Keratinocyte (primary cell): ENCODE results near the gene FHOD3. TPM values are rescaled to one million over a fixed set of nuclear protein-coding genes. Genes with fewer than 3 reads are reported as not detected.

Source experiments
- DNase-seq: peaks from one replicate; pipeline ENCODE4 v3.0.0-alpha.2; 2011; ENCODE audit warnings: low read depth, missing footprints, low spot score
- FAIRE-seq: peaks from 2 replicates; lab custom pipeline; 2011; peaks lifted over from hg19 to GRCh38; lab: Jason Lieb, UNC
- H2AFZ ChIP-seq: 2 replicates; pipeline ENCODE4 v1.6.0; 2012; ENCODE audit warnings: low read length, control low read depth, inconsistent platforms; ENCODE audit not compliant: control insufficient read depth
- H3K27ac ChIP-seq: 2 replicates; pipeline ENCODE4 v1.5.1; 2011; ENCODE audit warnings: low read length; ENCODE audit not compliant: control insufficient read depth, insufficient read depth
- H3K27me3 ChIP-seq: 3 replicates; pipeline ENCODE4 v1.6.0; 2011; ENCODE audit warnings: low read length; ENCODE audit not compliant: control insufficient read depth, insufficient read depth; ENCODE audit errors: extremely low read depth
- H3K36me3 ChIP-seq, 2 experiments: 2 replicates in 1 of 2; 3 replicates in 1 of 2; pipeline ENCODE4 v1.5.1; 2011; ENCODE audit warnings: low read length in 2 of 2, mild to moderate bottlenecking in 1 of 2; ENCODE audit not compliant: control insufficient read depth in 2 of 2, insufficient read depth in 2 of 2; ENCODE audit errors: extremely low read depth in 1 of 2
- H3K4me1 ChIP-seq: 3 replicates; pipeline ENCODE4 v1.5.1; 2011; ENCODE audit warnings: low read length; ENCODE audit not compliant: control insufficient read depth, insufficient read depth; ENCODE audit errors: extremely low read depth
- H3K4me2 ChIP-seq: 3 replicates; pipeline ENCODE4 v1.6.0; 2011; ENCODE audit warnings: low read depth, low read length; ENCODE audit not compliant: control insufficient read depth, insufficient read depth; ENCODE audit errors: extremely low read depth
- H3K4me3 ChIP-seq, 3 experiments: fragments of 200-600 bp in 1 of 3; sonication (generic) in 1 of 3; 2 replicates in 2 of 3; 3 replicates in 1 of 3; pipeline ENCODE4 v1.5.1; 2011 to 2016; ENCODE audit warnings: low read length in 3 of 3, mild to moderate bottlenecking in 3 of 3, control low read depth in 2 of 3, inconsistent platforms in 1 of 3, low read depth in 1 of 3, mixed read lengths in 1 of 3, mixed run types in 1 of 3, moderate library complexity in 1 of 3; ENCODE audit not compliant: control insufficient read depth in 2 of 3, insufficient read depth in 2 of 3; ENCODE audit errors: extremely low read depth in 1 of 3
- H3K79me2 ChIP-seq: 2 replicates; pipeline ENCODE4 v1.6.0; 2012; ENCODE audit warnings: low read length; ENCODE audit not compliant: control insufficient read depth, insufficient read depth
- H3K9ac ChIP-seq: 3 replicates; pipeline ENCODE4 v1.6.0; 2011; ENCODE audit warnings: low read length; ENCODE audit not compliant: control insufficient read depth, insufficient read depth; ENCODE audit errors: extremely low read depth
- H3K9me1 ChIP-seq: 3 replicates; pipeline ENCODE4 v1.6.0; 2011; ENCODE audit warnings: low read length; ENCODE audit not compliant: control insufficient read depth, insufficient read depth; ENCODE audit errors: extremely low read depth
- H3K9me3 ChIP-seq: 2 replicates; pipeline ENCODE4 v1.5.1; 2012; ENCODE audit warnings: low read depth, low read length; ENCODE audit not compliant: control insufficient read depth
- H4K20me1 ChIP-seq: 3 replicates; pipeline ENCODE4 v1.6.0; 2011; ENCODE audit warnings: low read length; ENCODE audit not compliant: control insufficient read depth, insufficient read depth; ENCODE audit errors: extremely low read depth
- CTCF ChIP-seq, 3 experiments: IDR thresholded peaks in 1 of 3; conservative IDR thresholded peaks in 1 of 3; optimal IDR thresholded peaks in 1 of 3; 2 replicates in 2 of 3; 3 replicates in 1 of 3; pipeline versions ENCODE3 to v1.5.1; 2011; ENCODE audit warnings: low read length in 3 of 3, mild to moderate bottlenecking in 3 of 3, moderate library complexity in 2 of 3, control low read depth in 1 of 3, inconsistent platforms in 1 of 3; ENCODE audit not compliant: insufficient read depth in 2 of 3; ENCODE audit errors: extremely low read depth in 1 of 3
- EZH2 ChIP-seq: IDR thresholded peaks from one replicate; pipeline ENCODE4 v1.6.1; 2012; ENCODE audit warnings: inconsistent platforms, mild to moderate bottlenecking, low read length, moderate library complexity
- dilution Hi-C: fragments of 300-500 bp; cut with MboI; formaldehyde crosslinking; loops from one replicate; pipeline ENCODE4 v1.7.0; 2020; ENCODE audit warnings: low sequenced_read_pairs; ENCODE audit not compliant: extremely low pct_ligation_motif_present
- polyA plus RNA-seq, 5 experiments: library from polyadenylated mRNA; depleted of rRNA in 3 of 5; stranded (reverse) in 3 of 5; stranded (forward) in 1 of 5; unstranded in 1 of 5; fragments of >200 nt; gene quantifications; 1 replicate in 1 of 5; 2 replicates in 3 of 5; 3 replicates in 1 of 5; pipeline versions ENCODE4 v1.2.1 to v1.2.3, GENCODE V29; 2011 to 2012; ENCODE audit warnings: missing spikeins in 2 of 5, low read depth in 1 of 5, low replicate concordance in 1 of 5

FHOD3 gene
- polyA plus RNA-seq, 1 donor (not counting 4 experiments of a cell fraction or from before 2014, with no cell fraction given) = 7.7 TPM

GRCh38 chr18:36275561-36275960 lies 22.0 kb upstream of the FHOD3 start:
- H3K4me3 ChIP-seq = no peak overlapping the region
- DNase-seq (no peak), FAIRE-seq (no peak)
- H3K79me2 ChIP-seq = no peaks in the 10 kb centered on the region
- no peak overlapping the region for H3K27ac ChIP-seq
- H3K4me1 ChIP-seq = no peaks in the 10 kb centered on the region
- H3K36me3 ChIP-seq = no peaks in the 10 kb centered on the region
- no peak overlapping the region for H3K4me2 ChIP-seq
- TF ChIP-seq CTCF (optimal IDR thresholded peaks at IDR 0.05 in 1 of 3, IDR thresholded peaks at IDR 0.05 in 1 of 3, conservative IDR thresholded peaks at IDR 0.05 in 1 of 3; ENCODE audit: extremely low read depth in 1 of 3, insufficient read depth in 2 of 3, low read length in 3 of 3) (no peak), EZH2 (no peak)
- no peaks in the 10 kb centered on the region for H4K20me1 ChIP-seq
- H2AFZ ChIP-seq = no peak overlapping the region
- peaks cover 5% of the 10 kb centered on the region for H3K27me3 ChIP-seq
- H3K9ac ChIP-seq = no peak overlapping the region
- H3K9me3 ChIP-seq = no peaks in the 10 kb centered on the region
- dilution Hi-C loops = no loop called here
- no peaks in the 10 kb centered on the region for H3K9me1 ChIP-seq

GRCh38 chr18:36279001-36279400 lies 18.5 kb upstream of the FHOD3 start:
- dilution Hi-C loops = no loop called here
- no peaks in the 10 kb centered on the region for H3K79me2 ChIP-seq

More at GRCh38 chr18:36279001-36279400, 18.5 kb upstream of the FHOD3 start:
- no peak overlapping the region for H3K9ac ChIP-seq
- H3K36me3 ChIP-seq = no peaks in the 10 kb centered on the region
- TF ChIP-seq EZH2 (no peak), CTCF (optimal IDR thresholded peaks at IDR 0.05 in 1 of 3, IDR thresholded peaks at IDR 0.05 in 1 of 3, conservative IDR thresholded peaks at IDR 0.05 in 1 of 3; ENCODE audit: extremely low read depth in 1 of 3, insufficient read depth in 2 of 3, low read length in 3 of 3) (no peak)
- H3K9me3 ChIP-seq = no peaks in the 10 kb centered on the region
- no peak for DNase-seq
- H3K27me3 ChIP-seq = peaks cover 14% of the 10 kb centered on the region
- no peaks in the 10 kb centered on the region for H3K9me1 ChIP-seq
- no peaks in the 10 kb centered on the region for H3K4me1 ChIP-seq
- H4K20me1 ChIP-seq = no peaks in the 10 kb centered on the region
- H3K27ac ChIP-seq = no peak overlapping the region
- H2AFZ ChIP-seq = no peak overlapping the region
- no peak for FAIRE-seq
- H3K4me3 ChIP-seq = no peak overlapping the region
- no peak overlapping the region for H3K4me2 ChIP-seq
